Activated gamma-delta T cell treated with anti-CD3 and anti-CD28 coated beads, Interleukin-2, amount 50 U/mL, for 16 hours (primary cell): Measurements from ENCODE around the gene TSC22D1.
A peak's percentile ranks its signal among the peaks of the same experiment; 100 is the strongest.
"Not testable (repeated sequence)": the region's sequence is repeated elsewhere in the genome, so short reads cannot be mapped to it uniquely, and the experiment has no call there.

ENCODE experiments used
- DNase-seq: peaks from one replicate; pipeline ENCODE4 v3.0.0-alpha.2; 2020; ENCODE audit warnings: low read depth

The TSC22D1 gene

DNA sequence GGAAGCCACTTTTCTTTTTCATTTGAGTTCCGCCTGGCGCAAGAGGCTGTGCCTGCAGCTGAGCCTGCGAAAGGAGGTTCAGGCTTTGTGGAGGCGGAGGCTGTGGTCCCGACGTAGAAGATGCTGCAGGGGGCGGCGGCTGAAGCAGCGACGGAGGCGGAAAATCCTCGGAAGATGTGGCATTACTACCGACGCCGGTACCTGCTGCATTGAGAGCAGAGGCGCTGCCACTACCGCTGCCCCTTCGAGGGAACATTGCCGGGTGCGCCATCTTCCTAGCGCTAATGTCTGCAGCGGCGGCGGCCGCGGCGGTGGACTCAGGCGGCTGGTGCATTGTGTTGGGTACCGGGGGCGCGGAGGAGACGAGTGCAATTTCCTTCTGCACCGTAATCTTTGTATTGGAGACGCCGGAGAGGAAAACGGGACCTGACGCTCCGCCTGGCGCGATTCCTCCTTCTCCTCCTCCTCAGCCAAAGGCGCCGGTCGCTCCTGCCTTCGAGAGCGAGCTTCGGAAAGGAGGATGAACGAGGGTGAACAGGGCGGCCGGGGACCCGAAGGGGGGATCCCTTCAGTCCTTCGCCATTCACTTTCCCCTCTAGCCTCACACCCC is at the start of gene TSC22D1:
Gene TSC22D1 (minus strand): TSS at position 590 of the 610 bp plus-strand sequence. CDS start 256 bp downstream, at position 334.
- peak; percentile 47 for DNase-seq

DNA sequence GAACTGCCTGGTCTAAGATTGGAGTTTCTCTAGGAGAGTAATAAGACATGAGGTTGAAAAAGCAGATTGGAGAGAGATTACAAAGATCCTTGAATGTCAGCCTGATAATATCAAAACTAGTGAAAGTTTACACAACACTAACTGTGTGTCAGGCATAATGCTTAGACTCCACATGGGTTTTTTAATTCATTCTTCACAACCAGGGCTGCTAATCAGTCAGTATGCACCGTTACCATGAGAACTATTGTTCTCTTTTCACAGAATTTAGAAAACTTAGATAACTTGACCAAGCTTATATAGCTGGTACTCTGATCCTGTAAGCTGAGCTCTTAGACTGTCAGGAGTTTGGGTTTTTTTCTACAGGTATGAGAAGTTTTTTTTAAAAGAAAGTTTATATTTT is 46.6 kb upstream of the TSC22D1 start:
- no peak for DNase-seq

DNA sequence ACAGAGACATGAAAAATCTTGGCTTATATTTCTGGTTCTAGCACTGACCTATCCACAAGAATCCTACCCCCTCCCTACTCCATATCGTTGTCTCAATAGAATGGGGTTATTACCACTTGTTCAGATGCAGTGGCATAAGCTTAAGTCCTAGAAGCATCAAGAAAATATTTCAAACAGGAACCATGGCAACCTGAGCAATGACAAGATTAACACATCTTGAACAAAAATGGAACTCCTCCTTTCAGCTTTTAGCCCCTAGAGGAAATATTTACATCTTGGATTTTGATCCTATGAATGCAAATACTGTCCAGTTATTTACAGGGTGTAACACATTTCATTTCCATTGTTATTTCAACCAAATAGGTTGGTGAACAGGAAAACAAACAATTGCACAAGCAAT is 46.1 kb upstream of the TSC22D1 start:
- no peak for DNase-seq

DNA sequence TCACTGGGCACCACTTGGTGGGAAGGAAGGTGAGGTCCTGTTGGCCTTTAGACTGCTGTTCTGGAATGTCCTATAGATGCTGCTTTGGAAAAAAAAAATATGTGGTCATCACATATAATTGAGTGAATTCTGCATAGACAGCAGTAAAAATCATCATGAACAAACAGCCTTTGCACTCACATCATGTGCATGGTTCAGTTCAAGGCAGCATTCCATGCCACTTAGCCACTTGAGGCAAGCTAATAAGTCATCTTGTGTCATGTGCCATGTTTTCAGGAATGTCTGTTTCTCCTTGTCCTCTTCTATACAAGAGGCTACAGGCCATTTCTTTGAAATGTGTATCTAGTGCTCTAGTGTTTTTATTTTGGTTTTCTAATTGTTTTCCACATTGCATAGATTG is 43.9 kb upstream of the TSC22D1 start:
- no peak for DNase-seq

DNA sequence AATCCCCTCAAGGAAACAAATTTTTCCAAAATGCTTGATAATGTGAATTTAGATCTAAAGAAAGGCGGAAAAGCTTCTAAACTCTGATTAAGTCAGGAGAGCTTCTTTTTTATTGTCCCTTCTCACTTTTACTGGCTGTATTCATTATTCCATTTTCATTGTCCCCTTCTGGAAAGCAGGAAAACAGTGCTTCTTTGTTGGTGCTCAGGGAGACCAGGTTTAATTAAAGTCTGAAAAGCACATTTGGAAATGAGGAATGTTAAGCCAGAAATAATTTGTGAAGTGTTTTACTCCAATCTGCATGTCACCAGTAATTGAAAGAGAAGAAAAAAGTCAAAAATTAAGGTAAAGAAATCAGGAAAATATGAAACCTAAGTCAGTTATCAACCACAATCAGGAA is 43.5 kb upstream of the TSC22D1 start:
- DNase-seq = no peak

DNA sequence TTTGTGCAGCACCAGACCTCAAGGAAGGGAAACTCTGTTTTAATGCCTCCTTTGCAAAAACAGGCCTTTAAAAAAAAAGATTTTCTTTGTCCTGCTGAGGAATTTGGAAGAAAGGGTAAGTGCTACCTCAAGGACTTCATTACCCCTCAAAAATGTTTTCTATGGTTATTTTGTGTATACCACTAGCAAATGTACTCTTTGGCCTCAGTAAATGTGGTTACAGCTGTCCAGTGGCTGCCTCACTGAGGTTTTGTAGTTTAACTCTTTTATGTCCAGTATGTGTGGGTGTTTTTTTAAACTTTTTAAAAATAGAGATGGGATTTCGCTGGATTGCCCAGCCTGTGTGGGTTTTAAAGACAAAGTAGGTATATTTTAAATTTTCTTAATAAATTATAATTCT is 42.2 kb upstream of the TSC22D1 start:
- no peak for DNase-seq

DNA sequence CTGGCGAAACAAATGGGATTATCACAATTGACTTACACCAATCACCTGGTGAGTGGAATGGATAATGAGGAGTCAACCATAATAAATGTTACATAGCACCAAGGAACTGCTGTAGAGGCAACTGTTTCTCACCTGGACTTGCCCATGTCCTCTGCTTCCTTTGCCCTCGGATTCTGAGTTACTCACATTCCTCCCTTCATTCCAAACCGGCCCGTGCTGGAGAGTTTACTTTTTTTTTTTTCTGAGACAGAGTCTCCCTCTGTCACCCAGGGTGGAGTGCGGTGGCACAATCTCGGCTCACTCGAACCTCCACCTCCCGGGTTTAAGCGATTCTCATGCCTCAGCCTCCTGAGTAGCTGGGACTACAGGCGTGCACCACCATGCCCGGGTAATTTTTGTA is 41.5 kb upstream of the TSC22D1 start:
- no peak for DNase-seq

DNA sequence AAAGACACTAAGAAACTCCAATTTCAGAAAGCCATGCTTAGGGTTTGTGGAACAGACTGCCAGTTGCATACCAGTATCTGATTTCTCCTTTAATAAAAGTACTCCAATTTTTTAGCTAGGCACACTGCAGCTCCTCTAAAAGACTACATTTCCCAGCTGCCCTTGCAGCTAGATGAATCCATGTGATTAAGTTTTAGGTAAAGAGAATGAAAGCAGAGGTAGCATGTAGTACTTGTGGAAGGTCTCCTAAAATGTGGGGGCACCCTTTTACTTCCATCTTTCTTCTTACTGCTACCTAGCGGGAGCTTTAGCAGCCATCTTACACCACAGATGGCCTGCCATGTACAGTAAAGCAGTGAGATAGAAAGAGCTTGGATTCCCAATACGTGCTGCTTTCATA is 33.0 kb upstream of the TSC22D1 start:
- DNase-seq = no peak

DNA sequence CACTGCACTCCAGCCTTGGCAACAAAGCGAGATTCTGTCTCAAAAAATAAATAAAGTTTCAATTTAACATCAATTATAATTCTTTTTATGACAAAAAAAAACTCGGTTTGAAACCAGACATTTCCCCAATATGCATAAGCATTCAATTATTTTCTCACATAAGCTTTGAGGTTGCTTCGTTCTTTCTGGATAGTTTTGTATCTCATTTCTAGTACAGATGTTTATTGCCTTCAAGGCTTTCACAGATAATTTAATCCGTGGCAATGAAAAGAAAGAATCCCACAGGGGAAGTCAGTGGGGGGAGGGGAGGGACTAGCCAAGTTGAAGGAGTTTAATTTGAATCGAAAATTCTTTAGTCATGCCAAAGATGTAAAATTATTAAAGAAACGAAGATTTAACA is 29.6 kb upstream of the TSC22D1 start:
- DNase-seq = no peak

DNA sequence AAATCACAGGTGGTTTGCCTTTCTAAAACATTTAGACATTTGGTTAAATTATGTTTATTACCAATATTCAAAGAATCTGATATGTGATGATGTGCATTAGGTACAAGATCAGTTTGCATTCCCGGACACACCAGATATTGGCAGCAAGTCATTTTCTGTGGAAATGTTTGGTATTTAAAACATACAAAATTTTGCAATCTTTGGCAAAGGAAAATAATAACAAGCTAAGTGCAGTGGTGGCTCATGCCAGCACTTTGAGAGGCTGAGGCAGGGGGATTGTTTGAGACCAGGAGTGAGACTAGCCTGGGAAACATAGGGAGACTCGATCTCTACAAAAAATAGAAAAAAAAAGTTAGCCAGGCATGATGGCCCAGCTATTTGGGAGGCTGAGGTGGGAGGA is 29.1 kb upstream of the TSC22D1 start:
- DNase-seq = no peak

DNA sequence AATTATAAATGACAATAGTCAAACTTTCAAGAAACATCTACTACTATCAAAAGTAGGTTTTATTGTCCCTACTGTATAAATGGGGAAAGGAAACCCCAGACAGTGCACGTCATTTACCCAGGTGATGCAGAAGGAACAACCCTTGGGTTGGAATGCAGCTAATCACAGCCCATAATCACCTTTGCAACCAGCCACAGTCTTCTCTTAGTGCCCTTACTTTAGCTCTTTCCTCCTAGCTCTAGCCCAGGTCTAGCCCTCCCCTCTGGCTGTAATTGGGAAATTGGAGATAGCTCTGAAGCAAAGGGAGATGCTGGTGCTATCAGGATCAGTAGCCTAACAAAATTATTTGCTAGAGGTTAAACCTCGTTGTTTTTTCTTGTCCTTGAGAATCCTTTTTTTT is 25.5 kb upstream of the TSC22D1 start:
- DNase-seq = no peak

DNA sequence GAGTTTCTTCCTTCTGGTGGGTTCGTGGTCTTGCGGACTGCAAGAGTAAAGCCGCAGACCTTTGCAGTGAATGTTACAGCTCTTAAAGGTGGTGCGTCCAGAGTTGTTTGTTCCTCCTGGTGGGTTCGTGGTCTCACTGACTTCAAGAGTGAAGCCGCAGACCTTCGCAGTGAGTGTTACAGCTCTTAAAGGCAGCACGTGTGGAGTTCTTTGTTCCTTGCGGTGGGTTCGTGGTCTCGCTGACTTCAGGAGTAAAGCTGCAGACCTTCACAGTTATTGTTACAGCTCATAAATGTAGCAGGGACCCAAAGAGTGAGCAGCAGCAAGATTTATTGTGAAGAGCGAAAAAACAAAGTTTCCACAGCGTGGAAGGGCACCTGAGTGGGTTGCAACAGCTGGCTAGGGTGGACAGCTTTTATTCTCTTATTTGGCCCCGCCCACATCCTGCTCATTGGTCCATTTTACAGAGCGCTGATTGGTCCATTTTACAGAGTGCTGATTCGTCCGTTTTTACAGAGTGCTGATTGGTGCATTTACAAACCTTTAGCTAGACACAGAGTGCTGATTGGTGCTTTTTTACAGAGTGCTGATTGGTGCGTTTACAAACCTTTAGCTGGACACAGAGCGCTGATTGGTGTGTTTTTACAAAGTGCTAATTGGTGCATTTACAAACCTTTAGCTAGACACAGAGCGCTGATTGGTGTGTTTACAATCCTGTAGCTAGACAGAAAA is 17.9 kb upstream of the TSC22D1 start:
- not testable (repeated sequence) for DNase-seq

DNA sequence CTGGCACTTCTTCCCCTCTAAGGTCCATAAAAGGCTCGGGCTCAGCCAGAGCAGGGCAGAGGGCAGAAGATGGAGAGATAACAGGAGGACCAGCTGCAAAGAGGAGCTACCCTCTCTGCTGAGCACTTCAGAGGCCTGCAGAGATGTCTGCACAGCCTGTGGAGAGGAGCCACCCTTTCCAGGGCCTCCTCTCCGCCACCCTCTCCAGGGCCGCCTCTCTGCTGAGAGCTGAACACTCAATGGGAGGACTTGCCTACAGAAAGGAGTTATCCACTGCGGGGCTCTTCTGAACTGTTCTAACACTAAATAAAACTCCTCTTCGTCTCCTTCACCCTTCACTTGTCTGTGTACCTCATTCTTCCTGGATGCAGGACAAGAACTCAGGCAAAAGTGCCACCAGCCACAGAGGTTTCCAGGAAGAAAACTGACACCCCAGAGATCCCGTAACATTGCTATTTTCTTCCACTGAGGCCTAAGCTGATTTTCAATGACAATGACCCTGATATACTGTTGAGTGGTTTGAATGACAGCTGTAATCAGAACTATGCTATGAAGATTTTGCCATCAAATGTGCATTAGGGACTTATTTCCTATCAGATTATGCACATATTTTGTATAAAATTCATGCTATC is 16.2 kb upstream of the TSC22D1 start:
- DNase-seq = no peak

DNA sequence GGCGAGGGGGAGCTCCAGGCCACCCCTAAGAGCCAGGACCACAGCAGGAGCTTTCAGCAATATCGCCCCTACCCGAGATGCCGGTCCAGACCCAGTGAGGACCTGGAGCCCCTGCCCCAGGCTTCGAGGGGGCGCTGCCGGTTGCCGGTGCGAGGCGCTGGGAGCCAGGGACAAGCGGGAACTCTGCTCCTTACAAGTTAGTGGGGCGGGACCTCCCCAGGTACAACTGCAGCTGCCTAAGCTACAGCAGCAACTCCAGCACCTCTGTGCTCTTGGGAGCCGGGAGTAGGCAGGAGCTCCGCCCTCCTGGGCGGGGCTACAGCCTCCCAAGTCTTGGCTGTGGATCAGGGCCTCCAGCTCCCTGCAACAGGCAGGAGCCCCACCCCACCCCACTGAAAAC is 15.2 kb upstream of the TSC22D1 start:
- DNase-seq = no peak

DNA sequence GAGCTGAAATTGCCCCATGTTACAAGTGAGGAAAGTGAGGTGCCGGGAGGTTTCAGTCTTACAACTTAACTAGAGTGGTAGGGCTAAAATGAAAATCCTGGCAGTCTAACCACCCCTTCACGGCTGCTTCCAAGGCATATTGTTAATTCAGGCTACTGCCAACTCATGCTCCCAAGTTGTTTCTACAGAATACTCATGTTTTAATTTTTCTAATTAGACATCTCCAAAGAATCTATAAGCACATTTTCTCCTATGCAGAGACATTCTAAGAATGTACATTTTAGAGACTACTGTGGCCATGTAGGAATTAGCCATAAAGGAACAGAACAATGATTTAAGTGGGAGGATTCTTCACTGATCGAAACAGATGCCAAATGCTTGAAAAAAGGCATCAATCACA is 7.0 kb upstream of the TSC22D1 start:
- no peak for DNase-seq

DNA sequence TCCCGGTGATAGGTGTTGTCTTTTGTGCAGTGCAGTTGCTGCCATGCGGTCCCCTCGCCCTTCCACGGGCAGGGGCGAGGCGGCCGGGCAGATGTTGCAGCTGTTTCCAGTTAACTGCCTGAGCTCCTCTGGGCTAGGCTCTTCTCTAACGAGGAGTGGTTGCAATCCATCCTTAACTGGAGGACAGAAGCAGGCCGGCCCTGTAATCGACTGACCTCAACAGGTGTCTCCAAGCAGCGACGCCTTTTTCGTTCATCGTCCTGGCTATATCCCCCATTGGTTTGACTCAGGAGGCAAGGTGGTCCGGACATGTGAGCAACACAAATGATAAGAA is 1.9 kb upstream of the TSC22D1 start:
- DNase-seq = no peak

DNA sequence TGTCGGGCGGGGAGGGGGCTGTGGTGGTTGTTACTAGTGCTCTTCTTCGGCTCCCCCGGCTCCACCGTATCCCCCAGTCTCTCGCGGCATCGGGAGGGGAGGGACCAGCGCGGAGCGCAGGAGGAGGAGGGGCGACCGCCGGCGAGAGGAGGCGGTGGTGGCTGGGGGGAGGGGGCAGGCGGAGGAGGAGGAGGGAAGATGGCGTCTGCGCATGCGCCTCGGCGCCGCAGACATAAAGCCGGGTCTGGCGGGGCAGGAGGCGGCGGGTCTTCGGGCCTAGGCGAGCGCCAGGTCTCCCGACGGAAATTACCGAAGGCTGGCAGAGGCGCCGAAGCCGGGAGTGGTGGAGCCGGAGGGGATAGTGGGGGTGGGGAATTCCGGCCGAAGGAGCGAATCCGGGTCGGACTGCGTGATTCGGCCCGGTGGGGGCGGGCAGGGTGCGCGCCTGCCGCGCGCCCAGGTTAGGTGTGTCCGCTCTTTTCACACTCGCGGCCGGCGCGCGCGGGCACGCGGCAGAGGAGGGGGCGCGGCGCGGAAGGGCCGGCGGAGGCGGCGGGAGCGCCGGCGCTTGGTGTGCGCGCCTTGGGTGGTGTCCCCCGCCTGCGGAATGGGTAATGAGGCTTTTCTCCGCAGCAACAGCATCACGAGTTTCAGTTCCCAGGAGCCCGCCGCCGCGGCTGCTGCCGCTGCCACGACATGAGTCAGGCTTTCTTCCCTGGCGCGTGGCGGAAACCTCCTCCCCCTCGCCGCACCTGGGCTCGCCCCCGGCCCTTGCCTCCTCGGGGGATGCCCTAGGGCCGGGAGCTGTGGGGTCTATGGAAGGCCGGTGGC is 1.3 kb upstream of the TSC22D1 start:
- DNase-seq = peak; percentile 91

DNA sequence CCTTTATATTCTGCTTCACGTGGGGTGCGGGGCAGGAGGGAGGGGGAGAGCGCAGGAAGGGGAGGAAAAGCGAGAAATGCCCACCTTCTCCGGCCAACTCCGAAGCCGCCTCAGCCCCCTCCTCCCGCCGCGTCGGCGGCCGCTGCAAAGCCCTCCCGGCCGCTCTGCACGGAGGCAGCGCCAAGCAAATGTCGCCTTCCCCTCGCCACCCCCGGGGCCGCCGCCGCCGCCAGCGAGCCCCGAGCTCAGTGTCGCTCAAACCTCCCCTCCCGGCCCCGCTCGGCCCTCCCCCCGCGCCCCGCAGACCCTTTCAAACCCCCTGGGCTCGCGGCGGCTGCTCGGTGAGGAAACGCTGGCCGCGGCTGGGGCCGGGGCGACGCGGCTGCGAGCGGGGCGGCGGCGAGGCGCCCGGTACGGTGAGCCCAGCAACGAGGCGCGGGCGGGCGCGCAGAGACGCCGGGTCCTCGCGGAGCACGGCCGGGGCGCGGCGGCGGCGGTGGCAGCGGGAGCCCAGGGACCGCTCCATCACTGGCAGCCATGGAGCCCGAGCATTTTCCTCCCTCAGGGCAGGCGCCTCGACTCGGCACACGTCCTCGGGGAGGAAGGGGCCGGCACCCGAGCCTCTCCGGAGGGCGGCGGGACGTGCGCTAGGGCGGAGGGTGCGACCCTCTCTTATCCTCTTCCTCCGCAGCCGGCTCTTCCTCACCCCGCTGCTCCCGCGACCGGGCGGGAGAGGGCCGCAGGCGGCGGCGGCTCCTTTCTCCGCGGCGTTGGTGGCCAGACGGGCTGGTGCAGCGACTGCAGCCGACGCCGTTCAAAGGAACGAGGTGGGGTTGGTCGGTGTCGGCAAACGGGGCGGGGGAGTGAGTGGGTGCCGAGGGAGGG is 463 bp upstream of the TSC22D1 start:
- DNase-seq = peak; percentile 22

DNA sequence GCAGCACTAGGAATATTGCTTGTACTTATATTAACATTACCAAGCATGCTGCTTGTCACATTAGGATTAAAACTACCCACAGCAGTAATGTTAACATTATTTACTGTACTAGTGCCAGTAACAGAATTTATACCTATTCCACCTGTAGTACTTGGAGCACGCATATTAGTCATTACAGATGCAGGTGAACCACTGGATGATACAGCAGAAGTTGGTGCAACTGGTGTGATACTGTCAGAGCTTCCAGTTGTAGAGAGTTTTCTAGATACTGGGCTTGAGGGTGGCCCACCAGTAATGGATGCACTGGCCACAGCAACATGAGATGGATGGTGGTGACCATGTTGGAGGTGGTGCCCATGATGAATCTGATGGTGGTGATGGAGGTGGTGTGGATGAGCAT is 1.1 kb downstream of the TSC22D1 start:
- DNase-seq = no peak

DNA sequence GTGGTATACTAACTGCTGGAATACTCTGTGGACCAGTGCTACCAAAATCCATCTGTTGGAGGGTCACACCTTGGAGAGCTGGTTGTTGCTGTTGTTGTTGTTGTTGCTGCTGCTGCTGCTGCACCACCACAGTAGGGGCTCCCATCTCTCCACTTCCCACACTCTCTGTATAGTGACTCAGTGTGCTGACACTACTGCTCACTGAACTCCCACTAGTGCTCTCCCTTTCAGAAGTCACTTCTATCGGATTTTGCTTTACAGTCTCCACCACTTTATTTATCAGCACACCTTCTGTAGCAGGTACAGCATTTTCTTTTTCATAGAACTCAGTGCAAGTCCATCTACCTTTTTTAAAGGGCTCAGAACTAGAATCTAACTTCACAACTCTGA is 1.7 kb downstream of the TSC22D1 start:
- DNase-seq = no peak

DNA sequence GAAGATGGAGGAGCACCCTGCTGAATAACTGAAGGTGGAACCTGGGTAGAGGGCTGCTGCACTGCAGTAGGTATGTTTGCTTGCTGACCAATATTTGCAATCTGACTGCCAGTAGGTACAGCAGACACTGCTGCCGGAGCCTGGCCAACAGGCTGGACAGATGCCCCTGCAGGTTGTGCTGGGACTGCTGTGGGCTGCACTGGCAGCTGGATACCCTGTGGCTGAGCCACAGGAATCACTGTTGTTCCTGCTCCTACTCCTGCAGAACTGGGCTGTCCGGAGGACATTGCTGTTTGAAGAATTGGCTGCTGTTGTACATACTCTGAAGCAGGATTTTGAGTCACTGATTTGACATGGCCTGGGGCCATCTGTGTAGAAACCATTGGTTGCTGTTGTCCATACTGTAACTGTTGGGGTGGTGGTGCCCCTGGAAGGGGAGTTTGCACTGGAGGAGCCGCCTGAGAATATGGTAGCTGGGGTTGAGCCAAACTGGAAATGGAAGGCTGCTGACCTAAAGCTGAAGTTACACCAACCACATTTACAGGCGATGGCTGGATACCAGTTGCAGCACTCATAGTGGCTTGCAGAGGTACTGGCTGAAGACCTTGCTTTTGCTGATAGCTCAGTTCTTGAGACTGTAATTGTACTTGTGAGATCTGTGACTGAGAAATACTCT is 2.2 kb downstream of the TSC22D1 start:
- no peak for DNase-seq
